Testis (tissue), 2 donors: ENCODE measurements around the gene C20orf144.

Experiments
- POLR2A ChIP-seq: fragments of 450-650 bp; IDR thresholded peaks from one replicate; pipeline ENCODE4 v1.6.1; 2017; ENCODE audit warnings: antibody characterized with exemption, mild to moderate bottlenecking, moderate library complexity
- TF ChIP-seq, protein P1 (sequence below), 3 experiments: fragments of 450-650 bp in 2 of 3; fragments of 200-600 bp in 1 of 3; sonication (generic) in 1 of 3; IDR thresholded peaks; one replicate each; pipeline ENCODE4 v1.5.1; 2016 to 2019; ENCODE audit warnings: antibody characterized with exemption in 3 of 3, mild to moderate bottlenecking in 2 of 3, moderate library complexity in 1 of 3

DNA sequence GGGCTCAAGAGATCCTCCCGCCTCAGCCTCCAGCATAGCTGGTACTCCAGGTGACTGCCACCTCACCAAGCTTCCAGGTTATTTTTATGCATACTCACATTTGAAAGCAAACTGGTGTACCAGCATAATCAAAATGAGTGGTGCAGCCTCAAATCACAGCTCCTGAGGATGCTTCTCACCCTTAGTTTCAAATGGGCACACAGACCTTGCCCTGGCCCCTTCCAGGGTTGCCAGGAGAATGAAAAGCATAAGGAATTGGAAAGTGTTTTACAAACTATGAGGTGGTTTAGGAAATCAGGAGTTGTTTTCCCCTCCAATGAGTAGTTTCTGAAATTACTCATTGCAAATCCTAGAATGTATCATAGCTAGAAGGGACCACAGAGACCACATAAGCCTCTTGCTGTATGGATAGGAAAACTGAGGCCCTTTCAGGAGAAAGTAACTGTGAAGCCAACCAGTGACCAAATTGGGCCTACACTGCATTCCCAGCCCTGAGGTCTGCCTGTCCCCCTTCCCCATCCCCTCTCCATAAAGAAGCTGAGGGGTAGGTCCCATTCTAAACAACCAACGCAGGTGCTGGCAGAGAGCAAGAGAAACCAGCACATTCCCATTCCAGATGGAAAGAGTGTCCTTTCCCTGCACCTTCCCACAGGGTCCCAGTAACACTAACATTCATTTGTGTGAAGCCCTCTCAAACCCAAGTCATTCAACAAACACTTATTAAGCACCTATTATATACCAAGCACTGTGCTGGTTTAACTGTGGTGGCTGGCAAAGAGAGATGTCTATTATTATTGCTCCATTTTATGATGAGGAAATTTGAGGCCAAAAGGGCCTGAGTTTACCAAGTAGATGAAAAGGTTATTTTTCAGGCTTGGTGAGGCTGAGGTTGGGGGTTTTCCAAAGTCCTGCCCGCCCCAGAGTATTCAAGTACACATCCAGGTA is 26.1 kb downstream of the C20orf144 start:
- TF ChIP-seq, protein P1, sequence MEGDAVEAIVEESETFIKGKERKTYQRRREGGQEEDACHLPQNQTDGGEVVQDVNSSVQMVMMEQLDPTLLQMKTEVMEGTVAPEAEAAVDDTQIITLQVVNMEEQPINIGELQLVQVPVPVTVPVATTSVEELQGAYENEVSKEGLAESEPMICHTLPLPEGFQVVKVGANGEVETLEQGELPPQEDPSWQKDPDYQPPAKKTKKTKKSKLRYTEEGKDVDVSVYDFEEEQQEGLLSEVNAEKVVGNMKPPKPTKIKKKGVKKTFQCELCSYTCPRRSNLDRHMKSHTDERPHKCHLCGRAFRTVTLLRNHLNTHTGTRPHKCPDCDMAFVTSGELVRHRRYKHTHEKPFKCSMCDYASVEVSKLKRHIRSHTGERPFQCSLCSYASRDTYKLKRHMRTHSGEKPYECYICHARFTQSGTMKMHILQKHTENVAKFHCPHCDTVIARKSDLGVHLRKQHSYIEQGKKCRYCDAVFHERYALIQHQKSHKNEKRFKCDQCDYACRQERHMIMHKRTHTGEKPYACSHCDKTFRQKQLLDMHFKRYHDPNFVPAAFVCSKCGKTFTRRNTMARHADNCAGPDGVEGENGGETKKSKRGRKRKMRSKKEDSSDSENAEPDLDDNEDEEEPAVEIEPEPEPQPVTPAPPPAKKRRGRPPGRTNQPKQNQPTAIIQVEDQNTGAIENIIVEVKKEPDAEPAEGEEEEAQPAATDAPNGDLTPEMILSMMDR (IDR thresholded peaks at IDR 0.05) = no peak
- TF ChIP-seq POLR2A = no peak
